Measurements from ENCODE around the gene CCN5.

The CCN5 gene

GRCh38 chr20:44750081-44750805 lies 35.1 kb downstream of the CCN5 start:
- Histone ChIP-seq H3K4me3 (replicated peaks; ENCODE audit: low read depth, low read length) (no peak overlapping the region), H3K27me3 (replicated peaks; ENCODE audit: control insufficient read depth, insufficient read depth, low read length) (peaks cover 2% of the 10 kb centered on the region), H3K36me3 (ENCODE audit: control insufficient read depth, insufficient read depth, low read length) (no peaks in the 10 kb centered on the region)
- DNase-seq (ENCODE audit: extremely low read depth, insufficient read length) = peak; percentile 28
- TF ChIP-seq CTCF (IDR thresholded peaks at IDR 0.05; ENCODE audit: insufficient read depth, low read length, poor library complexity, severe bottlenecking) = no peak

GRCh38 chr20:44752099-44752931 lies 37.1 kb downstream of the CCN5 start:
- no peak for TF ChIP-seq CTCF (IDR thresholded peaks at IDR 0.05; ENCODE audit: insufficient read depth, low read length, poor library complexity, severe bottlenecking)

GRCh38 chr20:44754554-44754953 lies 39.4 kb downstream of the CCN5 start:
- no peak overlapping the region for H3K4me3 ChIP-seq (replicated peaks; ENCODE audit: low read depth, low read length)
- no peaks in the 10 kb centered on the region for H3K36me3 ChIP-seq (ENCODE audit: control insufficient read depth, insufficient read depth, low read length)
- no peak for DNase-seq (ENCODE audit: extremely low read depth, insufficient read length)
- no peaks in the 10 kb centered on the region; the same call in none of the 2 replicates for H3K27me3 ChIP-seq (replicated peaks; ENCODE audit: control insufficient read depth, insufficient read depth, low read length)
- TF ChIP-seq CTCF (IDR thresholded peaks at IDR 0.05; ENCODE audit: insufficient read depth, low read length, poor library complexity, severe bottlenecking) = no peak

More at GRCh38 chr20:44752099-44752931, 37.1 kb downstream of the CCN5 start:
- H3K4me3 ChIP-seq (replicated peaks; ENCODE audit: low read depth, low read length) = no peak overlapping the region
- DNase-seq (ENCODE audit: extremely low read depth, insufficient read length) = no peak
- no peaks in the 10 kb centered on the region for H3K36me3 ChIP-seq (ENCODE audit: control insufficient read depth, insufficient read depth, low read length)
- H3K27me3 ChIP-seq (replicated peaks; ENCODE audit: control insufficient read depth, insufficient read depth, low read length) = no peaks in the 10 kb centered on the region; the same call in none of the 2 replicates

GRCh38 chr20:44756011-44756688 lies 41.0 kb downstream of the CCN5 start:
- Histone ChIP-seq H3K27me3 (replicated peaks; ENCODE audit: control insufficient read depth, insufficient read depth, low read length) (no peaks in the 10 kb centered on the region; the same call in 1 of the 2 replicates), H3K4me3 (replicated peaks; ENCODE audit: low read depth, low read length) (no peak overlapping the region), H3K36me3 (ENCODE audit: control insufficient read depth, insufficient read depth, low read length) (no peaks in the 10 kb centered on the region)
- no peak for DNase-seq (ENCODE audit: extremely low read depth, insufficient read length)
- no peak for TF ChIP-seq CTCF (IDR thresholded peaks at IDR 0.05; ENCODE audit: insufficient read depth, low read length, poor library complexity, severe bottlenecking)

DNA sequence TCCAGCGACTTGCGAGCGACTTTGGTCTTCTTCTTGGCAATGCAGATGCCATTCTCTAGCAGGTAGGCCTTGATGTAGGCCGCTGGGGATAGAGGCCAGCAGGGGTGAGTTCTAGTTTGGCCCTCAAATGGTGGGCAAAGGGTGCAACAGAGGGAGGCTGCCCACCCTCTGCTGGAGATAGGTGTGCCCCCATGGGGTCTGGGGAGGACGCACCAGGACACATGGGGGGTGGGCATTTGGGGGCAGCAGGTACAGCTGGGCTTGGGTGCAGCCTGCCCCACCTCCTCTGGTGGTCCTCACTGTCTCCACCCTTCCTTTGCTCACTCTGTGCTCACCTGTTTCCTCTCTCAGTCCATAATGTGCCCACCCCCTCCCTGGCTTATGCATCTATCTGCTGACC lies 41.8 kb downstream of the CCN5 start:
- TF ChIP-seq CTCF (IDR thresholded peaks at IDR 0.05; ENCODE audit: insufficient read depth, low read length, poor library complexity, severe bottlenecking) = no peak
- H3K36me3 ChIP-seq (ENCODE audit: control insufficient read depth, insufficient read depth, low read length) = no peaks in the 10 kb centered on the region
- no peak for DNase-seq (ENCODE audit: extremely low read depth, insufficient read length)
- no peaks in the 10 kb centered on the region; the same call in 1 of the 2 replicates for H3K27me3 ChIP-seq (replicated peaks; ENCODE audit: control insufficient read depth, insufficient read depth, low read length)
- no peak overlapping the region for H3K4me3 ChIP-seq (replicated peaks; ENCODE audit: low read depth, low read length)

Measured in GM06990 (cell line).